Stomach (tissue), 4 donors: ENCODE results near the gene TGIF2.
"Not testable (repeated sequence)": the region's sequence is repeated elsewhere in the genome, so short reads cannot be mapped to it uniquely, and the experiment has no call there.

Source experiments
- POLR2A ChIP-seq, 4 donors: fragments of 450-650 bp; IDR thresholded peaks; one replicate each; pipeline ENCODE4 v1.6.1; 2016; ENCODE audit warnings: antibody characterized with exemption in 4 of 4, control low read depth in 2 of 4, mild to moderate bottlenecking in 1 of 4, moderate library complexity in 1 of 4
- POLR2AphosphoS5 ChIP-seq, 3 donors: sonication (generic); formaldehyde crosslinking; IDR thresholded peaks; one replicate each; pipeline ENCODE4 v1.6.1; 2016; ENCODE audit warnings: antibody characterized with exemption in 3 of 3
- TF ChIP-seq, protein P1 (sequence below), 7 experiments: fragments of 450-650 bp in 4 of 7; fragments of 200-600 bp in 3 of 7; sonication (generic) in 3 of 7; IDR thresholded peaks; one replicate each; pipeline ENCODE4 v1.5.1; 2016 to 2019; ENCODE audit warnings: antibody characterized with exemption in 7 of 7, control low read depth in 2 of 7, mild to moderate bottlenecking in 1 of 7

GRCh38 chr20:36564078-36564725, 9.2 kb upstream of the TGIF2 start:
- not testable (repeated sequence) for TF ChIP-seq POLR2AphosphoS5, POLR2A (IDR thresholded peaks at IDR 0.05)
- TF ChIP-seq, protein P1, sequence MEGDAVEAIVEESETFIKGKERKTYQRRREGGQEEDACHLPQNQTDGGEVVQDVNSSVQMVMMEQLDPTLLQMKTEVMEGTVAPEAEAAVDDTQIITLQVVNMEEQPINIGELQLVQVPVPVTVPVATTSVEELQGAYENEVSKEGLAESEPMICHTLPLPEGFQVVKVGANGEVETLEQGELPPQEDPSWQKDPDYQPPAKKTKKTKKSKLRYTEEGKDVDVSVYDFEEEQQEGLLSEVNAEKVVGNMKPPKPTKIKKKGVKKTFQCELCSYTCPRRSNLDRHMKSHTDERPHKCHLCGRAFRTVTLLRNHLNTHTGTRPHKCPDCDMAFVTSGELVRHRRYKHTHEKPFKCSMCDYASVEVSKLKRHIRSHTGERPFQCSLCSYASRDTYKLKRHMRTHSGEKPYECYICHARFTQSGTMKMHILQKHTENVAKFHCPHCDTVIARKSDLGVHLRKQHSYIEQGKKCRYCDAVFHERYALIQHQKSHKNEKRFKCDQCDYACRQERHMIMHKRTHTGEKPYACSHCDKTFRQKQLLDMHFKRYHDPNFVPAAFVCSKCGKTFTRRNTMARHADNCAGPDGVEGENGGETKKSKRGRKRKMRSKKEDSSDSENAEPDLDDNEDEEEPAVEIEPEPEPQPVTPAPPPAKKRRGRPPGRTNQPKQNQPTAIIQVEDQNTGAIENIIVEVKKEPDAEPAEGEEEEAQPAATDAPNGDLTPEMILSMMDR (IDR thresholded peaks at IDR 0.05), result not testable (repeated sequence)
